SU-DHL-6 (cell line): Measurements from ENCODE around the gene PLAAT2.

Experiments used
- H2AFZ ChIP-seq: fragments of 200-600 bp; sonication (generic); 2 replicates; pipeline ENCODE4 v1.6.1; 2014; ENCODE audit warnings: low read depth, mild to moderate bottlenecking, moderate library complexity, mixed read lengths, antibody characterized with exemption, low read length; ENCODE audit not compliant: severe bottlenecking
- H3F3A ChIP-seq: fragments of 200-600 bp; shearing (Covaris generic); 2 replicates; pipeline ENCODE4 v1.6.0; 2016; ENCODE audit warnings: antibody characterized with exemption, mild to moderate bottlenecking; ENCODE audit not compliant: insufficient read depth
- H3K27ac ChIP-seq: fragments of 200-600 bp; sonication (generic); 2 replicates; pipeline ENCODE4 v1.5.1; 2016; ENCODE audit warnings: low read depth, mild to moderate bottlenecking, low read length, moderate library complexity, mixed read lengths
- H3K27me3 ChIP-seq: fragments of 200-600 bp; sonication (generic), shearing (Covaris generic); 2 replicates; pipeline ENCODE4 v1.6.0; 2014; ENCODE audit warnings: mild to moderate bottlenecking, low read length
- H3K36me3 ChIP-seq: fragments of 200-600 bp; sonication (generic); 2 replicates; pipeline ENCODE4 v1.6.1; 2014; ENCODE audit warnings: mild to moderate bottlenecking, low read length, mixed read lengths
- H3K4me2 ChIP-seq: fragments of 300-600, 200-600 bp; shearing (Covaris generic), sonication (generic); 2 replicates; pipeline ENCODE4 v1.6.0; 2014; ENCODE audit warnings: low read length, low read depth, mild to moderate bottlenecking; ENCODE audit not compliant: poor library complexity, severe bottlenecking
- H3K4me3 ChIP-seq: fragments of 200-600 bp; sonication (generic); 2 replicates; pipeline ENCODE4 v1.5.1; 2014; ENCODE audit warnings: antibody characterized with exemption, low read length, mild to moderate bottlenecking, mixed read lengths; ENCODE audit not compliant: insufficient read depth, poor library complexity, severe bottlenecking
- H3K79me2 ChIP-seq: fragments of 200-600 bp; sonication (generic); 2 replicates; pipeline ENCODE4 v1.6.1; 2014; ENCODE audit warnings: mild to moderate bottlenecking, low read length, moderate library complexity; ENCODE audit not compliant: insufficient read depth
- H3K9ac ChIP-seq: fragments of 200-600 bp; sonication (generic); 2 replicates; pipeline ENCODE4 v1.7.0; 2014; ENCODE audit warnings: mild to moderate bottlenecking, low read length
- H3K9me2 ChIP-seq: fragments of 200-600 bp; sonication (generic); replicated peaks from 2 replicates; pipeline ENCODE4 v1.6.1; 2014; ENCODE audit warnings: low read length; ENCODE audit not compliant: insufficient read depth
- H3K9me3 ChIP-seq: fragments of 200-600 bp; sonication (generic); 2 replicates; pipeline ENCODE4 v1.6.1; 2014; ENCODE audit warnings: low read length, mixed read lengths; ENCODE audit not compliant: insufficient read depth
- H4K20me1 ChIP-seq: fragments of 200-600 bp; sonication (generic); 2 replicates; pipeline ENCODE4 v1.6.1; 2014; ENCODE audit warnings: low read depth, mild to moderate bottlenecking, antibody characterized with exemption, low read length, moderate library complexity, mixed read lengths
- EZH2phosphoT487 ChIP-seq: fragments of 200-600 bp; sonication (generic), shearing (Covaris generic); conservative IDR thresholded peaks from 2 replicates; pipeline ENCODE4 v1.6.1; 2018; ENCODE audit warnings: mild to moderate bottlenecking, antibody characterized with exemption, low read length, moderate library complexity, mixed read lengths
- TF ChIP-seq, protein P1 (sequence below): fragments of 200-600 bp; sonication (generic); IDR thresholded peaks from one replicate; pipeline ENCODE4 v1.5.1; 2017; ENCODE audit warnings: antibody characterized with exemption, mild to moderate bottlenecking, low read length, moderate library complexity; ENCODE audit not compliant: insufficient read depth, poor library complexity, severe bottlenecking

The PLAAT2 gene

DNA sequence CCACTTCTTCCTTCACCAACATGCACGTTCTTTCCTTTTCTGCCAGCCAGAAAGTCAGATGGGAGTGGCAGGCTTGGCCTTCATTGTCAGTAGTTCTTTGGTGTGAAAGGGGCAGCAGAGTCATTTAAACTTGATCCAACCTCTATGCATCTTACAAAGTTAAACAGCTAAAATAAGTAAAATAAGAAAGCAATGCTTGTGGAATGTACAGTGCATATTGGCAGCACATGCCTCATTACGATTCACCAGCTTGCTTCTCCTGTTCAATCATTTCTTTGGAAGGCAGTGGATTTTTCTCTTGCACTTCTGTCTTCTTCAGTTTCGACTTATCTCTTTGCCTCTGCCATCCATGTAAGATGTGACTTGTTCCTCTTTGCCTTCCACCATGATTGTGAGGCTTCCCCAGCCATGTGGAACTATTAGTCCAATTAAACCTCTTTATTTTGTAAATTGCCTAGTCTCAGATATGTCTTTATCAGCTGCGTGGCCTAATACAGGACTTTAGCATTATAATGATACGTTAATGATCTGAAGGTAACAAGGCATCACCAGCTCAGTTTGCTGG lies 42.5 kb downstream of the PLAAT2 start:
- no peak overlapping the region for H3K9ac ChIP-seq
- H2AFZ ChIP-seq = no peak overlapping the region
- TF ChIP-seq, protein P1, sequence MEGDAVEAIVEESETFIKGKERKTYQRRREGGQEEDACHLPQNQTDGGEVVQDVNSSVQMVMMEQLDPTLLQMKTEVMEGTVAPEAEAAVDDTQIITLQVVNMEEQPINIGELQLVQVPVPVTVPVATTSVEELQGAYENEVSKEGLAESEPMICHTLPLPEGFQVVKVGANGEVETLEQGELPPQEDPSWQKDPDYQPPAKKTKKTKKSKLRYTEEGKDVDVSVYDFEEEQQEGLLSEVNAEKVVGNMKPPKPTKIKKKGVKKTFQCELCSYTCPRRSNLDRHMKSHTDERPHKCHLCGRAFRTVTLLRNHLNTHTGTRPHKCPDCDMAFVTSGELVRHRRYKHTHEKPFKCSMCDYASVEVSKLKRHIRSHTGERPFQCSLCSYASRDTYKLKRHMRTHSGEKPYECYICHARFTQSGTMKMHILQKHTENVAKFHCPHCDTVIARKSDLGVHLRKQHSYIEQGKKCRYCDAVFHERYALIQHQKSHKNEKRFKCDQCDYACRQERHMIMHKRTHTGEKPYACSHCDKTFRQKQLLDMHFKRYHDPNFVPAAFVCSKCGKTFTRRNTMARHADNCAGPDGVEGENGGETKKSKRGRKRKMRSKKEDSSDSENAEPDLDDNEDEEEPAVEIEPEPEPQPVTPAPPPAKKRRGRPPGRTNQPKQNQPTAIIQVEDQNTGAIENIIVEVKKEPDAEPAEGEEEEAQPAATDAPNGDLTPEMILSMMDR = no peak
- TF ChIP-seq EZH2phosphoT487 = no peak
- no peak overlapping the region for H3K4me2 ChIP-seq
- H3K9me2 ChIP-seq = no peaks in the 10 kb centered on the region
- H3K79me2 ChIP-seq = no peaks in the 10 kb centered on the region
- H3F3A ChIP-seq = no peaks in the 10 kb centered on the region
- H3K4me3 ChIP-seq = no peak overlapping the region
- no peaks in the 10 kb centered on the region for H4K20me1 ChIP-seq
- H3K9me3 ChIP-seq = no peaks in the 10 kb centered on the region
- H3K27ac ChIP-seq = no peak overlapping the region
- H3K27me3 ChIP-seq = no peaks in the 10 kb centered on the region
- no peaks in the 10 kb centered on the region for H3K36me3 ChIP-seq

DNA sequence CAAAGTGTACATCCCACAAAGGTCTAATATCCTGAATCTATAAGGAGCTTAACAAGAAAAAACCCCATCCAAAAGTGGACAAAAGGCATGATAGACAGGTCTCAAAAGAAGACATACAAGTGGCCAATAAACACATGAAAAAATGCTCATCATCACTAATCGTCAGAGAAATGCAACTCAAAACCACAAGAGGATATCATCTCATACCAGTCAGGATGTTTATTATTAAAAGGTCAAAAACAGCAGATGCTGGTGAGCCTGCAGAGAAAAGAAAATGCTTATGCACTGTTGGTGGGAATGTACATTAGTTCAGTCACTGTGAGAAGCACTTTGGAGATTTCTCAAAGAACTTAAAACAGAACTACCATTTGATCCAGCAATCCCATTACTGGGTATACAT lies 44.6 kb downstream of the PLAAT2 start:
- H3K9me3 ChIP-seq = no peaks in the 10 kb centered on the region
- H4K20me1 ChIP-seq = no peaks in the 10 kb centered on the region
- no peaks in the 10 kb centered on the region for H3K79me2 ChIP-seq
- H3K9me2 ChIP-seq = no peaks in the 10 kb centered on the region
- no peak overlapping the region for H3K9ac ChIP-seq
- H3K4me2 ChIP-seq = no peak overlapping the region
- H2AFZ ChIP-seq = no peak overlapping the region
- H3F3A ChIP-seq = no peaks in the 10 kb centered on the region
- TF ChIP-seq, protein P1 = no peak
- TF ChIP-seq EZH2phosphoT487 = no peak
- no peak overlapping the region for H3K27ac ChIP-seq
- H3K27me3 ChIP-seq = no peaks in the 10 kb centered on the region
- no peak overlapping the region for H3K4me3 ChIP-seq
- H3K36me3 ChIP-seq = no peaks in the 10 kb centered on the region

DNA sequence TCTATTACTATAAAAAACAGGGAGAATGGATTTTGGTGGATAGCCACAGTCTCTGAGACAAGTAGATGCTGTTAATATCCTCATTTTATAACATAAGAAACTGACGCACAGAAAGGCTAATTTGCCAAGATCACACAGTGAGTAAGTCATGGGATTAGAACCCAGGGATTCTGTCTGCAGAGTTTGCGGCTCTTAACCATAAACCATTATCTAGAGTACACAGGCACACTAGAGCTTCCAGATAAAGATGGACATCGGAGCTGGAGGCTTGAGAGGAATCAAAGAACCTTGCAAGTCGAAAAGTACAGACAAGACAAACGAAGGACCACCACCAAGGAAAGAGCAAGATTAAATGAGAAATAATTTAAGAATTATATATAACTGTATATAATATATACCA lies 46.0 kb downstream of the PLAAT2 start:
- H2AFZ ChIP-seq = no peak overlapping the region
- no peak for TF ChIP-seq EZH2phosphoT487
- TF ChIP-seq, protein P1 = no peak

DNA sequence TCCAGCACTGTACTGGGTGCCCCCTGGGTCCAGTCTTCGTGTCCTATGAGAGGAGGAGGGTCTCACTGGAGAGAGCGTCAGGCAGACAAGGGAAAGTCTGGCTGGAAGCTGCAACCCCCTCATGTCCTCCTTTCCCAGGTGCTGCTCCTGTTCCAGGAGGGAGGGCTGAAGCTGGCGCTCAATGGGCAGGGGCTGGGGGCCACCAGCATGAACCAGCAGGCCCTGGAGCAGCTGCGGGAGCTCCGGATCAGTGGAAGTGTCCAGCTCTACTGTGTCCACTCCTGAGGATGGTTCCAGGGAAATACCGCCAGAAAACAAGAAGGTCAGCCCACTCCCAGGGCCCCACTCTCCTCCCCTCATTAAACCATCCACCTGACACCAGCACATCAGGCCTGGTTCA lies 47.1 kb downstream of the PLAAT2 start:
- TF ChIP-seq, protein P1 = no peak
- no peak for TF ChIP-seq EZH2phosphoT487
- Histone ChIP-seq H3K9ac (no peak overlapping the region), H3K9me3 (no peaks in the 10 kb centered on the region)

More for the DNA sequence above, 46.0 kb downstream of the PLAAT2 start:
- H3K9me3 ChIP-seq = no peaks in the 10 kb centered on the region
- H3K4me2 ChIP-seq = no peak overlapping the region
- H3K27ac ChIP-seq = no peak overlapping the region
- H4K20me1 ChIP-seq = no peaks in the 10 kb centered on the region
- H3K9me2 ChIP-seq = no peaks in the 10 kb centered on the region
- H3K9ac ChIP-seq = no peak overlapping the region
- no peaks in the 10 kb centered on the region for H3K79me2 ChIP-seq
- H3K4me3 ChIP-seq = no peak overlapping the region
- H3K27me3 ChIP-seq = no peaks in the 10 kb centered on the region
- H3F3A ChIP-seq = no peaks in the 10 kb centered on the region
- H3K36me3 ChIP-seq = no peaks in the 10 kb centered on the region

More for the DNA sequence above, 47.1 kb downstream of the PLAAT2 start:
- no peaks in the 10 kb centered on the region for H3K79me2 ChIP-seq
- H3K9me2 ChIP-seq = no peaks in the 10 kb centered on the region
- H4K20me1 ChIP-seq = no peaks in the 10 kb centered on the region
- no peaks in the 10 kb centered on the region for H3F3A ChIP-seq
- H3K4me3 ChIP-seq = no peak overlapping the region
- no peaks in the 10 kb centered on the region for H3K36me3 ChIP-seq
- no peaks in the 10 kb centered on the region for H3K27me3 ChIP-seq
- no peak overlapping the region for H2AFZ ChIP-seq
- no peak overlapping the region for H3K27ac ChIP-seq
- no peak overlapping the region for H3K4me2 ChIP-seq
